ENCODE data around the gene XRCC2. TPM values are rescaled to one million over a fixed set of nuclear protein-coding genes. Genes with fewer than 3 reads are reported as not detected.

Gene XRCC2
- total RNA-seq (2014; rRNA removed; shearing (Covaris generic)), result 12.2 and 13.6 TPM in 2 replicates

DNA sequence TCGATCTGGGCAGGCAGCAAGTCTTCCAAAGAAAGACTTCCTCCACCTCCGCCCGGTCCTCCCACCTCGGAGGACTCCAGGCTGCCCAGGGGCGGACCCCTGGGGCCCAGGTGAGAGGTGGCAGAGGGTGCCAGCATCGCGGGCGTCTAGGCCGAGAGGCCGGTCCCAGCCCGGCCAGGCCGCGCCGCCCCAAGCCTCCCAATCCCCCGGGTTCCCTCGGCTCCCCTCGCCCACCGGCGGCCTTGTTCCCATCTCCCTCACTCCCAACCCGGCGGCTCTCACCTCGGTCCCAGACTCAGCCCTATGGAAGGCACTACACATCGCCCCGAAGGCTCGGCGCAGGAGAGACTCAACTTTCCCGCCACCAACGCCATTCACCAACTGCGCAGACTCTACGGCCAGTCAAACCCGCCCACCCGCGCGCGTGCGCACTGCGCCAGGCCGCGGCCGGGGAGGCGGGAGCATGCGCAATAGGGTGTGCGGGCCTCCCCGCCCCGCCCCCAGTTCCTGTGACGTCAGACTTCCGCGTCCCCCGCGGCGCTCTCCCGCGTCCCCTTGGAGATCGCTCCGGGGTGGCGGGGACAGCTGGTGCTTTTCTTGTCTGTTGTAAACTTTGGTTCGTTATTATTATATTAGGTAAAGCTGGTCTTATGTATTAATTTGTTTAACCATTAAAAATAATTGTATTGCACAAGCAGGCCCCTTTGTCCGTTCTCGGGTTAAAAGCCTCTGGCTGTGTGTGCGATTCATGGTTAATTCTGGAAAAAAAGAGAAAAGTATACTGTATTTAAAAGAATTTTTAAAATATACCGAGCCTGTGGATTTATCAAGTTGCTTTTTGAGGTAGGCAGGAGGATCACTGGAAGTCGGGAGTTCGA is at the start of gene XRCC2:
Gene XRCC2, minus strand, starts transcription at position 383 of the 878 bp plus-strand sequence. Its CDS starts 62 bp downstream, at position 321.

Small RNAs within 50 kb of the gene (small RNA-seq; reads per million reads assigned to genes)
- gene RF00568, result not detected

Other genes starting within 250 kb of the XRCC2 start
- 36.8 and 40.0 TPM in 2 replicates for gene KMT2C, start 240.1 kb downstream of the XRCC2 start, total RNA-seq (2014; rRNA removed; shearing (Covaris generic))
- gene ACTR3B, start 83.6 kb upstream of the XRCC2 start, total RNA-seq (2014; rRNA removed; shearing (Covaris generic)), result 7.3 and 8.3 TPM in 2 replicates

Data from A375 (cell line).